Endothelial cell of umbilical vein (primary cell): ENCODE data around the gene PTH1R. TPM values are rescaled to one million over a fixed set of nuclear protein-coding genes. Genes with fewer than 3 reads are reported as not detected.

Experiments
- BruUV-seq: library from RNA; stranded (reverse); fragments of 400-500 nt; replicated peaks from 2 replicates; lab custom pipeline; 2021; lab: Mats Ljungman, UMichigan
- CTCF ChIA-PET: fragments of 300-600, 350-600 bp; sonication (Branson Sonifier 250); formaldehyde crosslinking; loops from one replicate; lab custom pipeline; 2021; ENCODE audit warnings: antibody characterized with exemption, inconsistent platforms; lab: Charles Lee
- POLR2A ChIA-PET: fragments of 300-600, 350-600 bp; sonication (Branson Sonifier 250); formaldehyde crosslinking; loops from one replicate; lab custom pipeline; 2021; ENCODE audit warnings: antibody characterized with exemption, inconsistent platforms; lab: Charles Lee
- DNase-seq: peaks from one replicate; pipeline ENCODE4 v3.0.0-alpha.2; 2011; ENCODE audit warnings: low read depth, low spot score
- FAIRE-seq: peaks from 2 replicates; lab custom pipeline; 2011; peaks lifted over from hg19 to GRCh38; lab: Jason Lieb, UNC
- H2AFZ ChIP-seq: 2 replicates; pipeline ENCODE4 v1.6.0; 2012; ENCODE audit warnings: low read depth, low read length, control low read depth, inconsistent platforms
- H3K27ac ChIP-seq: 2 replicates; pipeline ENCODE4 v1.5.1; 2011; ENCODE audit warnings: low read depth, mild to moderate bottlenecking, control low read depth, low read length, moderate library complexity; ENCODE audit not compliant: insufficient read depth
- H3K27me3 ChIP-seq, 2 experiments: 2 replicates each; pipeline versions ENCODE4 v1.6.0 to v1.6.1; 2011; ENCODE audit warnings: low read length in 2 of 2, mixed read lengths in 1 of 2; ENCODE audit not compliant: control insufficient read depth in 2 of 2, insufficient read depth in 2 of 2
- H3K36me3 ChIP-seq, 2 experiments: 2 replicates in 1 of 2; 3 replicates in 1 of 2; pipeline ENCODE4 v1.5.1; 2011; ENCODE audit warnings: low read length in 2 of 2, mild to moderate bottlenecking in 1 of 2, moderate library complexity in 1 of 2; ENCODE audit not compliant: control insufficient read depth in 2 of 2, insufficient read depth in 2 of 2; ENCODE audit errors: extremely low read depth in 1 of 2
- H3K4me1 ChIP-seq: 3 replicates; pipeline ENCODE4 v1.5.1; 2011; ENCODE audit warnings: mild to moderate bottlenecking, low read length; ENCODE audit not compliant: control insufficient read depth, insufficient read depth; ENCODE audit errors: extremely low read depth
- H3K4me2 ChIP-seq: 2 replicates; pipeline ENCODE4 v1.6.1; 2011; ENCODE audit warnings: low read length, control low read depth, mixed read lengths; ENCODE audit not compliant: insufficient read depth
- H3K4me3 ChIP-seq, 3 experiments: fragments of 200-600 bp in 1 of 3; sonication (generic), shearing (Covaris generic) in 1 of 3; replicated peaks in 1 of 3; 2 replicates each; pipeline ENCODE4 v1.5.1; 2011 to 2016; ENCODE audit warnings: control low read depth in 3 of 3, low read length in 3 of 3, mild to moderate bottlenecking in 2 of 3, inconsistent platforms in 1 of 3, low read depth in 1 of 3, moderate library complexity in 1 of 3; ENCODE audit not compliant: insufficient read depth in 1 of 3
- H3K79me2 ChIP-seq: 2 replicates; pipeline ENCODE4 v1.6.0; 2012; ENCODE audit warnings: low read length, inconsistent platforms; ENCODE audit not compliant: control insufficient read depth, insufficient read depth
- H3K9ac ChIP-seq: replicated peaks from 2 replicates; pipeline ENCODE3; 2011; ENCODE audit warnings: low read length, control low read depth; ENCODE audit not compliant: insufficient read depth; ENCODE audit errors: extremely low read depth
- H3K9me1 ChIP-seq: replicated peaks from 3 replicates; pipeline ENCODE4 v1.6.0; 2011; ENCODE audit warnings: mild to moderate bottlenecking, low read length; ENCODE audit not compliant: control insufficient read depth, insufficient read depth; ENCODE audit errors: extremely low read depth
- H3K9me3 ChIP-seq: replicated peaks from 2 replicates; pipeline ENCODE4 v1.5.1; 2012; ENCODE audit warnings: low read length, inconsistent platforms; ENCODE audit not compliant: control insufficient read depth, insufficient read depth
- H4K20me1 ChIP-seq: replicated peaks from 2 replicates; pipeline ENCODE3; 2011; ENCODE audit warnings: mild to moderate bottlenecking, low read length; ENCODE audit not compliant: control insufficient read depth, insufficient read depth; ENCODE audit errors: extremely low read depth
- EZH2 ChIP-seq: IDR thresholded peaks from 2 replicates; pipeline ENCODE4 v1.6.1; 2012; ENCODE audit warnings: borderline replicate concordance, low read depth, mild to moderate bottlenecking, moderate library complexity, low read length, inconsistent platforms; ENCODE audit not compliant: severe bottlenecking
- FOS ChIP-seq: IDR thresholded peaks from 2 replicates; pipeline ENCODE4 v1.6.1; 2011; ENCODE audit warnings: mild to moderate bottlenecking, low read length, moderate library complexity, borderline replicate concordance; ENCODE audit not compliant: insufficient read depth
- GATA2 ChIP-seq: IDR thresholded peaks from 2 replicates; pipeline ENCODE4 v1.7.0; 2011; ENCODE audit warnings: low read depth, mild to moderate bottlenecking, moderate library complexity, mixed read lengths, low read length; ENCODE audit not compliant: insufficient read length, insufficient read depth
- JUN ChIP-seq: IDR thresholded peaks from 2 replicates; pipeline ENCODE4 v1.6.1; 2011; ENCODE audit warnings: borderline replicate concordance, low read depth; ENCODE audit not compliant: insufficient read length, insufficient read depth
- MYC ChIP-seq: IDR thresholded peaks from one replicate; pipeline ENCODE4 v1.6.1; 2011; ENCODE audit warnings: mild to moderate bottlenecking, low read depth, low read length
- POLR2A ChIP-seq: IDR thresholded peaks from 2 replicates; pipeline ENCODE4 v1.6.1; 2012; ENCODE audit warnings: low read depth, mild to moderate bottlenecking, control low read depth, low read length
- POLR2AphosphoS5 ChIP-seq: IDR thresholded peaks from 2 replicates; pipeline ENCODE4 v1.6.1; 2012; ENCODE audit warnings: low read depth, mild to moderate bottlenecking, control low read depth, low read length, moderate library complexity; ENCODE audit not compliant: insufficient read depth
- dilution Hi-C: fragments of 300-500 bp; cut with MboI; formaldehyde crosslinking; loops from one replicate; pipeline ENCODE4 v1.15.0; 2019; ENCODE audit warnings: low sequenced_read_pairs; ENCODE audit not compliant: extremely low pct_ligation_motif_present
- intact Hi-C: fragments of 100-400 bp; cut with micrococcal nuclease; formaldehyde crosslinking; loops from one replicate; pipeline ENCODE4 v1.10.0; 2022
- polyA plus RNA-seq, 4 experiments: library from polyadenylated mRNA; depleted of rRNA in 3 of 4; stranded (reverse) in 3 of 4; unstranded in 1 of 4; fragments of >200 nt; gene quantifications; 2 replicates each; pipeline versions ENCODE4 v1.2.1 to v1.2.3, GENCODE V29; 2011 to 2012; ENCODE audit warnings: missing spikeins in 1 of 4
- total RNA-seq: library from RNA; stranded (reverse); gene quantifications from 2 replicates; pipeline ENCODE4 v1.2.3, GENCODE V29; 2021
- TF ChIP-seq, protein P1 (sequence below), 2 donors: IDR thresholded peaks; 1 replicate in 1 of 2; 2 replicates in 1 of 2; pipeline ENCODE4 v1.5.1; 2011; ENCODE audit warnings: low read length in 2 of 2, mild to moderate bottlenecking in 2 of 2, moderate library complexity in 2 of 2, control low read depth in 1 of 2, inconsistent platforms in 1 of 2, low read depth in 1 of 2; ENCODE audit not compliant: insufficient read depth in 1 of 2; ENCODE audit errors: extremely low read depth in 1 of 2
- TF ChIP-seq, protein P2 (sequence below): IDR thresholded peaks from 2 replicates; pipeline ENCODE4 v1.6.1; 2011; ENCODE audit not compliant: insufficient read depth, insufficient read length

Gene PTH1R
- total and polyA plus RNA-seq, 2 donors (not counting 3 experiments of a cell fraction or from before 2014, with no cell fraction given) = 0.08 to 0.46 TPM

DNA sequence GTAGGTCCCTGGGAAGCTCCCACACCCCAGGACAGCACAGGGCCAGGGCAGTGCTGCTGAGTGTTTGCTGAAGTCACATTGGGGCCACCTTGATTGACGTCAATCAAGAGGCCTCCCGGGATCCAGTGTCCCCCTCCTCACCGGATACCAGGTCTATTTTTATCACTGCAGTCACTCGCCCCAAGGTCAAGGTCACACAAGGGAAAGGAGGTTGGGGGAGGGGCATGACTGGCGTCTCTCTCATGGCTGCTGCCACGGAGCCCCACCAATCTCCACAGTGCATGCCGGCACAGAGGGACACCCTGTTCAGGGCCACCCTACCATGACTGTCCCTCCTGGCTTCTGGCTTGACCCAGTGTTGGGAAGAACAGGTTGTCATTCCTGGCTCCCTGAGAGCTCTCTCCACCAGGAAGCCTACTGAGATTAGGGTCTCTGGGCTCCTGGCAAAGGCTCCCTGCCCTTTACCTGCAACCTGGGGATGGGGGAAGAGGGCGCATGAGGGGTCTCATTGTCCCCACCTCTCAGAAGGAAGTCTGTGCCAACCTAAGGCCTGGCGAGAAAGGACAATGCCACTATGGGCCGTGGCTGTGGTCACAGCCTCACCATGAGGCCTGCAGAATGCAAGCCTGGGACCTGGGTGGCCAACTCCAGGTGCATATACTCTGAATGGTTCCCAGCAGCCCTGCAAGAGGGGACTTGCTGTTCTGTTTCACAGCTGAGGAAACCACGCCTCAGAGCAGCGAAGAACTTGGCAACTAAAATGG, 15.7 kb upstream of the PTH1R start:
- Histone ChIP-seq H3K27ac (no peak overlapping the region), H3K36me3 (no peaks in the 10 kb centered on the region), H3K9ac (no peak overlapping the region), H3K9me3 (no peaks in the 10 kb centered on the region), H3K27me3 (peaks cover 0 to 3% of the 10 kb centered on the region in 2 experiments), H2AFZ (no peak overlapping the region), H3K9me1 (no peaks in the 10 kb centered on the region), H4K20me1 (no peaks in the 10 kb centered on the region), H3K79me2 (no peaks in the 10 kb centered on the region), H3K4me2 (no peak overlapping the region), H3K4me1 (no peaks in the 10 kb centered on the region), H3K4me3 (no peak overlapping the region)
- DNase-seq = no peak
- FAIRE-seq = no peak
- intact Hi-C loops = no loop called here
- POLR2A ChIA-PET = no interaction called here
- no TSS peak for BruUV-seq
- CTCF ChIA-PET = interaction anchor here (1.4 to 1.5 kb wide), 3 partner anchors 9 to 48 kb away, joined by 4 to 10 read pairs (median 6); no protein-coding TSS in a partner anchor
- dilution Hi-C loops = no loop called here
- TF ChIP-seq MYC = no peak

DNA sequence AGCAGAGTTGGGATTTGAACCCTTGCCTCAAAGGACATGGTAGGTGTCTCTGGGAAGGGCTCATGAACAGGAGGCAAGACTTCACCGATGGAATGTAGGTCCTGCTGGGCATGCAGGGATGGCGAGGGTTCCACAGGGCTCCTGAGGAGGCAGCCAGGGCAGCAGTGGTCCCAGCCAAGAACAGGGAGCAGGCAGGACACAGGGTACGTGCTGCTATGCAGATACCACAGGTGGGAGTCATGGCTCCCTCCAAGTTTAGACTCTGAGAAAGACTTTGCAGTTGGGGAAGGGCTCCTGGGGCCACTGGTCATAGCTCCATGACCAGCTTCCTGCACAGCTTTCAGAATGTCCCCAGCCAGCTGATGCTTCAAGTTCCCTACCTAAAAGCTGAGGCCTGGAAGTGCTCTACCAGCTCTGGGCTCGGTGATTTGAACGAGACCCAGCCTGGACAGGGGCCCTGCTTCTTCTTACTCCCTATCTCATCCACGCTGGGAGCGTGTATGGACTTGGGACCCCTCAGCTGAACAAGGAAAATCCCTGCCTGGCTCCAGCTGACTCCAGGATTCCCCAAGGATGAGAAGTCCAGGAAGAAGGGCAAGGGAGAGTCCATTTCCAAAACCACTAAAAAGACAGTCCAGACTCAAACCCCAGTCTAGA, 15.0 kb upstream of the PTH1R start:
- intact Hi-C loops = no loop called here
- POLR2A ChIA-PET = no interaction called here
- FAIRE-seq = no peak

More for the DNA sequence above, 15.0 kb upstream of the PTH1R start:
- TF ChIP-seq POLR2AphosphoS5 (no peak), GATA2 (no peak), POLR2A (no peak), EZH2 (no peak), FOS (no peak), MYC (no peak), JUN (no peak)
- TF ChIP-seq, protein P1, sequence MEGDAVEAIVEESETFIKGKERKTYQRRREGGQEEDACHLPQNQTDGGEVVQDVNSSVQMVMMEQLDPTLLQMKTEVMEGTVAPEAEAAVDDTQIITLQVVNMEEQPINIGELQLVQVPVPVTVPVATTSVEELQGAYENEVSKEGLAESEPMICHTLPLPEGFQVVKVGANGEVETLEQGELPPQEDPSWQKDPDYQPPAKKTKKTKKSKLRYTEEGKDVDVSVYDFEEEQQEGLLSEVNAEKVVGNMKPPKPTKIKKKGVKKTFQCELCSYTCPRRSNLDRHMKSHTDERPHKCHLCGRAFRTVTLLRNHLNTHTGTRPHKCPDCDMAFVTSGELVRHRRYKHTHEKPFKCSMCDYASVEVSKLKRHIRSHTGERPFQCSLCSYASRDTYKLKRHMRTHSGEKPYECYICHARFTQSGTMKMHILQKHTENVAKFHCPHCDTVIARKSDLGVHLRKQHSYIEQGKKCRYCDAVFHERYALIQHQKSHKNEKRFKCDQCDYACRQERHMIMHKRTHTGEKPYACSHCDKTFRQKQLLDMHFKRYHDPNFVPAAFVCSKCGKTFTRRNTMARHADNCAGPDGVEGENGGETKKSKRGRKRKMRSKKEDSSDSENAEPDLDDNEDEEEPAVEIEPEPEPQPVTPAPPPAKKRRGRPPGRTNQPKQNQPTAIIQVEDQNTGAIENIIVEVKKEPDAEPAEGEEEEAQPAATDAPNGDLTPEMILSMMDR (IDR thresholded peaks at IDR 0.05; ENCODE audit: extremely low read depth in 1 of 2, insufficient read depth in 1 of 2, low read depth in 1 of 2, low read length in 2 of 2) = no peak
- TF ChIP-seq, protein P2, sequence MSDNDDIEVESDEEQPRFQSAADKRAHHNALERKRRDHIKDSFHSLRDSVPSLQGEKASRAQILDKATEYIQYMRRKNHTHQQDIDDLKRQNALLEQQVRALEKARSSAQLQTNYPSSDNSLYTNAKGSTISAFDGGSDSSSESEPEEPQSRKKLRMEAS = no peak
- H3K4me2 ChIP-seq = no peak overlapping the region
- dilution Hi-C loops = no loop called here
- no peak overlapping the region for H3K4me3 ChIP-seq
- H3K36me3 ChIP-seq = no peaks in the 10 kb centered on the region
- CTCF ChIA-PET = interaction anchor here (0.8 to 1.5 kb wide), 4 partner anchors 9 to 47 kb away, joined by 3 to 10 read pairs (median 5); no protein-coding TSS in a partner anchor
- H4K20me1 ChIP-seq = no peaks in the 10 kb centered on the region
- peaks cover 0 to 3% of the 10 kb centered on the region in 2 experiments for H3K27me3 ChIP-seq
- no peak overlapping the region for H3K9ac ChIP-seq
- DNase-seq = no peak
- no peaks in the 10 kb centered on the region for H3K9me3 ChIP-seq
- BruUV-seq = no TSS peak
- H3K79me2 ChIP-seq = no peaks in the 10 kb centered on the region
- no peak overlapping the region for H3K27ac ChIP-seq
- H2AFZ ChIP-seq = no peak overlapping the region
- H3K9me1 ChIP-seq = no peaks in the 10 kb centered on the region
- no peaks in the 10 kb centered on the region for H3K4me1 ChIP-seq
